HG03442 (cell line): ENCODE data around the gene CRB2.
"Not testable (repeated sequence)": the region's sequence is repeated elsewhere in the genome, so short reads cannot be mapped to it uniquely, and the experiment has no call there.

Source experiments
- ATAC-seq: cut with Tn5 transposase; IDR thresholded peaks from one replicate; pipeline ENCODE4 v1.9.1; 2021; ENCODE audit warnings: mild to moderate bottlenecking, moderate library complexity; ENCODE audit not compliant: unreplicated experiment

Gene CRB2

GRCh38 chr9:123327697-123328100, 28.3 kb upstream of the CRB2 start:
- no peak for ATAC-seq

- no peak for ATAC-seq
Observed at GRCh38 chr9:123329329-123329955, 26.6 kb upstream of the CRB2 start.

GRCh38 chr9:123331346-123332060, 24.5 kb upstream of the CRB2 start:
- ATAC-seq = no peak

- not testable (repeated sequence) for ATAC-seq
Observed at GRCh38 chr9:123333058-123333669, 22.8 kb upstream of the CRB2 start.

- ATAC-seq = no peak
Observed at GRCh38 chr9:123334639-123335038, 21.4 kb upstream of the CRB2 start.

GRCh38 chr9:123335193-123335985, 20.6 kb upstream of the CRB2 start:
- no peak for ATAC-seq

- no peak for ATAC-seq
Observed at GRCh38 chr9:123335986-123336329, 20.0 kb upstream of the CRB2 start.

GRCh38 chr9:123336449-123336848, 19.5 kb upstream of the CRB2 start:
- ATAC-seq = no peak

- no peak for ATAC-seq
Observed at GRCh38 chr9:123336959-123337358, 19.0 kb upstream of the CRB2 start.

- no peak for ATAC-seq
Observed at GRCh38 chr9:123337971-123338370, 18.0 kb upstream of the CRB2 start.

GRCh38 chr9:123338710-123339665, 17.0 kb upstream of the CRB2 start:
- ATAC-seq = peak; percentile 63

- peak; percentile 39 for ATAC-seq
Observed at GRCh38 chr9:123339666-123340510, 16.1 kb upstream of the CRB2 start.

- ATAC-seq = no peak
Observed at GRCh38 chr9:123341816-123342215, 14.2 kb upstream of the CRB2 start.

GRCh38 chr9:123342247-123342646, 13.8 kb upstream of the CRB2 start:
- no peak for ATAC-seq

- peak; percentile 24 for ATAC-seq
Observed at GRCh38 chr9:123343443-123344191, 12.4 kb upstream of the CRB2 start.

- no peak for ATAC-seq
Observed at GRCh38 chr9:123344192-123344949, 11.6 kb upstream of the CRB2 start.

- no peak for ATAC-seq
Observed at GRCh38 chr9:123345567-123345955, 10.4 kb upstream of the CRB2 start.

GRCh38 chr9:123346026-123346425, 10.0 kb upstream of the CRB2 start:
- ATAC-seq = no peak
